ENCODE measurements around the gene DDO.

DNA sequence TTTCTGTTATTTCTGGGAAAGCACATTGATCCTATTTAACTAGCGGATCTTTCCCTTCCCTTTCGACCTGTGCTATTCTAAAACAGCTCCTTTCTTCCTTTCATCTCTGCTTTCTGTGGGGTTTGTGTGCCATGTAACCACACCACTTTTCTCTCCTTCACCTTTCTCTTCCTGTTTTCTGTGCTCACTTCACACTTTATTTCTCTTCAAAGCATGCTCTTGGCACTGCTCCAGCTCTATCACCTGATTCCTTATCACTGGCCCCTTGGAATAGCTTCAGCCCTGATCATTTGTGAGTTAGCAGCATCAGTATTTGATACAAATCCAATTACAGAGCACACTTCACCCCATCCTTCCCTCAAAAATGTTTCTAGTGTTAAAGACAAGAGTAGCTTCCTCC, 49.1 kb downstream of the DDO start:
- TF ChIP-seq, protein P1, sequence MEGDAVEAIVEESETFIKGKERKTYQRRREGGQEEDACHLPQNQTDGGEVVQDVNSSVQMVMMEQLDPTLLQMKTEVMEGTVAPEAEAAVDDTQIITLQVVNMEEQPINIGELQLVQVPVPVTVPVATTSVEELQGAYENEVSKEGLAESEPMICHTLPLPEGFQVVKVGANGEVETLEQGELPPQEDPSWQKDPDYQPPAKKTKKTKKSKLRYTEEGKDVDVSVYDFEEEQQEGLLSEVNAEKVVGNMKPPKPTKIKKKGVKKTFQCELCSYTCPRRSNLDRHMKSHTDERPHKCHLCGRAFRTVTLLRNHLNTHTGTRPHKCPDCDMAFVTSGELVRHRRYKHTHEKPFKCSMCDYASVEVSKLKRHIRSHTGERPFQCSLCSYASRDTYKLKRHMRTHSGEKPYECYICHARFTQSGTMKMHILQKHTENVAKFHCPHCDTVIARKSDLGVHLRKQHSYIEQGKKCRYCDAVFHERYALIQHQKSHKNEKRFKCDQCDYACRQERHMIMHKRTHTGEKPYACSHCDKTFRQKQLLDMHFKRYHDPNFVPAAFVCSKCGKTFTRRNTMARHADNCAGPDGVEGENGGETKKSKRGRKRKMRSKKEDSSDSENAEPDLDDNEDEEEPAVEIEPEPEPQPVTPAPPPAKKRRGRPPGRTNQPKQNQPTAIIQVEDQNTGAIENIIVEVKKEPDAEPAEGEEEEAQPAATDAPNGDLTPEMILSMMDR (IDR thresholded peaks at IDR 0.05), result no peak
- TF ChIP-seq POLR2A (IDR thresholded peaks at IDR 0.05), result no peak
- TF ChIP-seq POLR2AphosphoS5 (IDR thresholded peaks at IDR 0.05), result no peak
- no peak for TF ChIP-seq EP300 (IDR thresholded peaks at IDR 0.05)

Measured in gastroesophageal sphincter (tissue), 3 donors.